SK-N-SH treated with all-trans-retinoic acid at 6 μM for 48 hours (cell line): ENCODE data around the gene MGAT5B.

Source experiments
- ATAC-seq: fragments of 200-7000 bp; cut with Tn5 transposase; 3 replicates; pipeline ENCODE4 v1.9.1; 2020; ENCODE audit warnings: mild to moderate bottlenecking, moderate library complexity
- ARNTL ChIP-seq: fragments of 450-650 bp; formaldehyde crosslinking; IDR thresholded peaks from 2 replicates; pipeline ENCODE4 v1.5.0; 2020; ENCODE audit warnings: low read depth, mild to moderate bottlenecking, moderate library complexity, borderline replicate concordance
- OSR1 ChIP-seq: fragments of 250-450 bp; sonication (Bioruptor Pico); IDR thresholded peaks from 2 replicates; pipeline ENCODE4 v1.8.0; 2022; ENCODE audit warnings: moderate library complexity, mild to moderate bottlenecking, inconsistent platforms
- RARB ChIP-seq: fragments of 250-450 bp; sonication (Bioruptor Pico); IDR thresholded peaks from 2 replicates; pipeline ENCODE4 v1.8.0; 2021; ENCODE audit warnings: mild to moderate bottlenecking, moderate library complexity
- TCF4 ChIP-seq: fragments of 250-450 bp; sonication (Bioruptor Pico); IDR thresholded peaks from 2 replicates; pipeline ENCODE4 v1.8.0; 2021; ENCODE audit warnings: mild to moderate bottlenecking, moderate library complexity, borderline replicate concordance
- ZC3H10 ChIP-seq: fragments of 250-450 bp; sonication (Bioruptor Pico); IDR thresholded peaks from 2 replicates; pipeline ENCODE4 v1.5.1; 2021; ENCODE audit warnings: mild to moderate bottlenecking, moderate library complexity
- ZFP30 ChIP-seq: fragments of 450-650 bp; formaldehyde crosslinking; IDR thresholded peaks from 2 replicates; pipeline ENCODE4 v1.5.0; 2022; ENCODE audit warnings: mild to moderate bottlenecking, moderate library complexity
- ZNF565 ChIP-seq: fragments of 450-650 bp; formaldehyde crosslinking; conservative IDR thresholded peaks from 2 replicates; pipeline ENCODE4 v1.5.0; 2020; ENCODE audit warnings: low read depth, mild to moderate bottlenecking, moderate library complexity
- ZNF70 ChIP-seq: fragments of 450-650 bp; formaldehyde crosslinking; IDR thresholded peaks from 2 replicates; pipeline ENCODE4 v1.5.0; 2020; ENCODE audit warnings: mild to moderate bottlenecking, moderate library complexity
- TF ChIP-seq, protein P1 (sequence below): fragments of 250-450 bp; sonication (Bioruptor Pico); IDR thresholded peaks from 2 replicates; pipeline ENCODE4 v1.5.1; 2020; ENCODE audit warnings: low read depth, mild to moderate bottlenecking, moderate library complexity
- TF ChIP-seq, protein P2 (sequence below): fragments of 250-450 bp; sonication (Bioruptor Pico); IDR thresholded peaks from 2 replicates; pipeline ENCODE4 v1.5.0; 2020; ENCODE audit warnings: mild to moderate bottlenecking, moderate library complexity

MGAT5B gene

DNA sequence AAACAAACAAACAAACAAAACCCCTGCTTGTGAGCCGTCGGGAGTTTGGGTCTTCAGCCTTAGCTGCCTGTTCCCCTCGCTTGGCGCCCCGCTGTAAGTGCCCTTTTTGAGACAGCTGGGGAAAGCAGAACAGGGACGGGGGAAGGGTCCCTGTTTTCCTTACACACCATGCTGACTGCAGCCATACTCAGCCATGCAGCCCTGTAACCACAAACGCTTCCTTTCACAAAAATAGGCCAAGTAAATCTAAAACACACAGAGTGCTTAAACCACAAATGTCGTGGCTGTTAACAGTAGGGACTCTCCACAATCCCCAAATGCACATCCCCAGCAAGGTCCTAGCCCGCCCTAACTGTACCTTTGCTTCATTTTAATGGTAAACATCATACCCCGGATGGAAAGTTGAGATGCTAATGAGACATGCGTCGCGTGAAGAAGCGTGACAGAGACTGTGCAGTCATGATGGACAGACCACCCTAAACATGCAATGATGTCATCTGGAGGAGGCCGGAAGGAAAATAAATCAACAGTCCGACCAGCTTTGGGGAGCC lies 129.9 kb downstream of the MGAT5B start:
- ATAC-seq = no peak
- TF ChIP-seq ZNF565 (CRISPR knock-in tag) = no peak
- no peak for TF ChIP-seq ZC3H10 (CRISPR knock-in tag)
- no peak for TF ChIP-seq OSR1 (CRISPR knock-in tag)
- no peak for TF ChIP-seq TCF4

DNA sequence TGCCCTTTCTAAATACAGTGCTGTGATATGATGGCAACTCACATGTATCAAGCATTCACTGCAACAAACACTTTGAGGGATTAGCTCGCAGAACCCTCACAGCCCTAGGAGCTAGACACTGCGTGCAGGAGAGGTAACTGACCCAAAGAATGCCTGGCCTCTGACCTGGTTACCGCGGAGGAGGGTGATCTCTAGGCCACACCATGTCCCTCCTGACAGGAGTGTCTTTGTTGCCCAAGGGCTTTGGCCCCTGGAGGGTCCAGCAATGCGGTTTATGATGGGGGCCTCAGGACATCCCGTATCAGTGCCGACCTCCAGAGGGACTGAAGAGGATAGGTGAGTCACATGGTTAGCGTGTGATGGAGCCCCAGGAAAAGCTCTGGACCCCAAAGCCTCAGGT lies 130.6 kb downstream of the MGAT5B start:
- TF ChIP-seq, protein P1, sequence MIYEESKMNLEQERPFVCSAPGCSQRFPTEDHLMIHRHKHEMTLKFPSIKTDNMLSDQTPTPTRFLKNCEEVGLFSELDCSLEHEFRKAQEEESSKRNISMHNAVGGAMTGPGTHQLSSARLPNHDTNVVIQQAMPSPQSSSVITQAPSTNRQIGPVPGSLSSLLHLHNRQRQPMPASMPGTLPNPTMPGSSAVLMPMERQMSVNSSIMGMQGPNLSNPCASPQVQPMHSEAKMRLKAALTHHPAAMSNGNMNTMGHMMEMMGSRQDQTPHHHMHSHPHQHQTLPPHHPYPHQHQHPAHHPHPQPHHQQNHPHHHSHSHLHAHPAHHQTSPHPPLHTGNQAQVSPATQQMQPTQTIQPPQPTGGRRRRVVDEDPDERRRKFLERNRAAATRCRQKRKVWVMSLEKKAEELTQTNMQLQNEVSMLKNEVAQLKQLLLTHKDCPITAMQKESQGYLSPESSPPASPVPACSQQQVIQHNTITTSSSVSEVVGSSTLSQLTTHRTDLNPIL (CRISPR knock-in tag) = no peak
- TF ChIP-seq ARNTL (CRISPR knock-in tag) (no peak), ZFP30 (CRISPR knock-in tag) (no peak), ZNF70 (CRISPR knock-in tag) (no peak), RARB (CRISPR knock-in tag) (no peak), TCF4 (no peak)
- TF ChIP-seq, protein P2, sequence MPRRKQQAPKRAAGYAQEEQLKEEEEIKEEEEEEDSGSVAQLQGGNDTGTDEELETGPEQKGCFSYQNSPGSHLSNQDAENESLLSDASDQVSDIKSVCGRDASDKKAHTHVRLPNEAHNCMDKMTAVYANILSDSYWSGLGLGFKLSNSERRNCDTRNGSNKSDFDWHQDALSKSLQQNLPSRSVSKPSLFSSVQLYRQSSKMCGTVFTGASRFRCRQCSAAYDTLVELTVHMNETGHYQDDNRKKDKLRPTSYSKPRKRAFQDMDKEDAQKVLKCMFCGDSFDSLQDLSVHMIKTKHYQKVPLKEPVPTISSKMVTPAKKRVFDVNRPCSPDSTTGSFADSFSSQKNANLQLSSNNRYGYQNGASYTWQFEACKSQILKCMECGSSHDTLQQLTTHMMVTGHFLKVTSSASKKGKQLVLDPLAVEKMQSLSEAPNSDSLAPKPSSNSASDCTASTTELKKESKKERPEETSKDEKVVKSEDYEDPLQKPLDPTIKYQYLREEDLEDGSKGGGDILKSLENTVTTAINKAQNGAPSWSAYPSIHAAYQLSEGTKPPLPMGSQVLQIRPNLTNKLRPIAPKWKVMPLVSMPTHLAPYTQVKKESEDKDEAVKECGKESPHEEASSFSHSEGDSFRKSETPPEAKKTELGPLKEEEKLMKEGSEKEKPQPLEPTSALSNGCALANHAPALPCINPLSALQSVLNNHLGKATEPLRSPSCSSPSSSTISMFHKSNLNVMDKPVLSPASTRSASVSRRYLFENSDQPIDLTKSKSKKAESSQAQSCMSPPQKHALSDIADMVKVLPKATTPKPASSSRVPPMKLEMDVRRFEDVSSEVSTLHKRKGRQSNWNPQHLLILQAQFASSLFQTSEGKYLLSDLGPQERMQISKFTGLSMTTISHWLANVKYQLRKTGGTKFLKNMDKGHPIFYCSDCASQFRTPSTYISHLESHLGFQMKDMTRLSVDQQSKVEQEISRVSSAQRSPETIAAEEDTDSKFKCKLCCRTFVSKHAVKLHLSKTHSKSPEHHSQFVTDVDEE (CRISPR knock-in tag) = no peak
- no peak for ATAC-seq
